PC-3 (cell line): Measurements from ENCODE around the gene C16orf78.

ENCODE experiments used
- CTCF ChIP-seq: fragments of 300-600 bp; sonication (generic); conservative IDR thresholded peaks from 2 replicates; pipeline ENCODE4 v1.5.1; 2017; ENCODE audit warnings: antibody characterized with exemption, low read depth, mild to moderate bottlenecking, low read length
- EZH2 ChIP-seq: fragments of 300-600 bp; sonication (generic); IDR thresholded peaks from one replicate; pipeline ENCODE4 v1.6.1; 2017; ENCODE audit warnings: antibody characterized with exemption, mild to moderate bottlenecking, low read length; ENCODE audit not compliant: unreplicated experiment
- EZH2phosphoT487 ChIP-seq: fragments of 300-600 bp; sonication (generic); IDR thresholded peaks from 2 replicates; pipeline ENCODE4 v1.6.1; 2018; ENCODE audit warnings: mild to moderate bottlenecking, antibody characterized with exemption, low read length, borderline replicate concordance

- TF ChIP-seq CTCF (no peak), EZH2 (no peak), EZH2phosphoT487 (no peak)
These were observed 3.7 kb downstream of the C16orf78 start for GRCh38 chr16:49377196-49377755.
